Sigmoid colon (tissue), 4 donors: ENCODE data around the gene SLC45A3.

ENCODE experiments used
- EP300 ChIP-seq, 4 donors: sonication (generic); formaldehyde crosslinking; IDR thresholded peaks; one replicate each; pipeline ENCODE4 v1.6.1; 2017; ENCODE audit warnings: antibody characterized with exemption in 4 of 4
- POLR2A ChIP-seq, 2 donors: fragments of 450-650 bp; IDR thresholded peaks; one replicate each; pipeline ENCODE4 v1.6.1; 2016; ENCODE audit warnings: antibody characterized with exemption in 2 of 2, mild to moderate bottlenecking in 2 of 2, moderate library complexity in 2 of 2
- POLR2AphosphoS5 ChIP-seq, 4 donors: sonication (generic); formaldehyde crosslinking; IDR thresholded peaks; one replicate each; pipeline ENCODE4 v1.6.1; 2017; ENCODE audit warnings: antibody characterized with exemption in 4 of 4
- TF ChIP-seq, protein P1 (sequence below), 4 experiments: fragments of 450-650 bp in 3 of 4; fragments of 200-600 bp in 1 of 4; IDR thresholded peaks; one replicate each; pipeline ENCODE4 v1.5.1; 2016 to 2019; ENCODE audit warnings: antibody characterized with exemption in 4 of 4, mild to moderate bottlenecking in 3 of 4, moderate library complexity in 2 of 4

GRCh38 chr1:205652984-205653383, 27.3 kb downstream of the SLC45A3 start:
- TF ChIP-seq EP300 (IDR thresholded peaks at IDR 0.05) = no peak
- no peak for TF ChIP-seq POLR2A (IDR thresholded peaks at IDR 0.05)
- TF ChIP-seq, protein P1, sequence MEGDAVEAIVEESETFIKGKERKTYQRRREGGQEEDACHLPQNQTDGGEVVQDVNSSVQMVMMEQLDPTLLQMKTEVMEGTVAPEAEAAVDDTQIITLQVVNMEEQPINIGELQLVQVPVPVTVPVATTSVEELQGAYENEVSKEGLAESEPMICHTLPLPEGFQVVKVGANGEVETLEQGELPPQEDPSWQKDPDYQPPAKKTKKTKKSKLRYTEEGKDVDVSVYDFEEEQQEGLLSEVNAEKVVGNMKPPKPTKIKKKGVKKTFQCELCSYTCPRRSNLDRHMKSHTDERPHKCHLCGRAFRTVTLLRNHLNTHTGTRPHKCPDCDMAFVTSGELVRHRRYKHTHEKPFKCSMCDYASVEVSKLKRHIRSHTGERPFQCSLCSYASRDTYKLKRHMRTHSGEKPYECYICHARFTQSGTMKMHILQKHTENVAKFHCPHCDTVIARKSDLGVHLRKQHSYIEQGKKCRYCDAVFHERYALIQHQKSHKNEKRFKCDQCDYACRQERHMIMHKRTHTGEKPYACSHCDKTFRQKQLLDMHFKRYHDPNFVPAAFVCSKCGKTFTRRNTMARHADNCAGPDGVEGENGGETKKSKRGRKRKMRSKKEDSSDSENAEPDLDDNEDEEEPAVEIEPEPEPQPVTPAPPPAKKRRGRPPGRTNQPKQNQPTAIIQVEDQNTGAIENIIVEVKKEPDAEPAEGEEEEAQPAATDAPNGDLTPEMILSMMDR (IDR thresholded peaks at IDR 0.05) = no peak
- TF ChIP-seq POLR2AphosphoS5 (IDR thresholded peaks at IDR 0.05) = no peak
